Retinal pigment epithelial cell (primary cell): ENCODE data around the gene SNX25.

ENCODE experiments used
- DNase-seq: peaks from one replicate; pipeline ENCODE4 v3.0.0-alpha.2; 2010; ENCODE audit warnings: low read depth
- H3K4me3 ChIP-seq: 2 replicates; pipeline ENCODE4 v1.5.1; 2011; ENCODE audit warnings: mild to moderate bottlenecking, low read length, control low read depth, moderate library complexity
- TF ChIP-seq, protein P1 (sequence below): conservative IDR thresholded peaks from 2 replicates; pipeline ENCODE4 v1.5.1; 2011; ENCODE audit warnings: low read depth, low read length, control low read depth, inconsistent platforms

Gene SNX25

DNA sequence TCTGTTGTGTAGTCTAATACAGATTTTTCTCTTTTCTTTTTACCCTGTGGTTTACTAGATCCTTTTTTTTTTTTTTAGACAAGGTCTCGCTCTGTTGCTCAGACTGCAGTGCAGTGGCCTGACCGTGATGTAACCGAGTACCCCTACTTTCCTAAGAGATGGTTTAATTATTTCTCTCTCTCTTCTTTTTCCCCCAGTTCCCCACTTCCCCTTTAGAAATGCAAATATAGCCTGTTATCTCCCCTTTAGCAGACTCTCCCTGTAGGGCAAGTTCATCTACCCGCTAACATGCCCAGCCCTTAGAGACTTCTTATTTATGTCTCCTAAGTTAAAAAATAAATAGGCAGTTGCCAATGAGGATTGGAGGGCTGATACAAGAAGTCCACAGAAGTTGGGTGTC lies 4.5 kb downstream of the SNX25 start:
- no peak for DNase-seq
- TF ChIP-seq, protein P1, sequence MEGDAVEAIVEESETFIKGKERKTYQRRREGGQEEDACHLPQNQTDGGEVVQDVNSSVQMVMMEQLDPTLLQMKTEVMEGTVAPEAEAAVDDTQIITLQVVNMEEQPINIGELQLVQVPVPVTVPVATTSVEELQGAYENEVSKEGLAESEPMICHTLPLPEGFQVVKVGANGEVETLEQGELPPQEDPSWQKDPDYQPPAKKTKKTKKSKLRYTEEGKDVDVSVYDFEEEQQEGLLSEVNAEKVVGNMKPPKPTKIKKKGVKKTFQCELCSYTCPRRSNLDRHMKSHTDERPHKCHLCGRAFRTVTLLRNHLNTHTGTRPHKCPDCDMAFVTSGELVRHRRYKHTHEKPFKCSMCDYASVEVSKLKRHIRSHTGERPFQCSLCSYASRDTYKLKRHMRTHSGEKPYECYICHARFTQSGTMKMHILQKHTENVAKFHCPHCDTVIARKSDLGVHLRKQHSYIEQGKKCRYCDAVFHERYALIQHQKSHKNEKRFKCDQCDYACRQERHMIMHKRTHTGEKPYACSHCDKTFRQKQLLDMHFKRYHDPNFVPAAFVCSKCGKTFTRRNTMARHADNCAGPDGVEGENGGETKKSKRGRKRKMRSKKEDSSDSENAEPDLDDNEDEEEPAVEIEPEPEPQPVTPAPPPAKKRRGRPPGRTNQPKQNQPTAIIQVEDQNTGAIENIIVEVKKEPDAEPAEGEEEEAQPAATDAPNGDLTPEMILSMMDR: no peak
- H3K4me3 ChIP-seq: no peak overlapping the region

DNA sequence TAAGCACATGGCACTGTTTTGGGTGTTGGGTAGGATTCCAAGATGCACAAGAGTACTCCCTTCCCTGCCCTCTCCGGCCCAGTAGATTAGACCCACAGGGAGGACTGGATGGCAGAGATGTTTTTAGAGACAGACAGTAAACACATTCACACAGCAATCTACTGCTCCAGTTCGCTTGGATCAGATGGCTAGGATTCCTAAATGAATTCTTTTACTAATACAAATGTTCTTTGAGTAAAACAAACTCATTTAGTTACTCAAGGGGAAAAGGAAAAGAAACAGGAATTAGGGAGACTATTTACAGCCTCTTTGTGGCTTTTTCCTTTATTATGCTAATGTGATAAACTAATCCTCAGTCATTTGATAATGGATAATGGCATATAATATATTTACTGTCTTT lies 5.9 kb downstream of the SNX25 start:
- DNase-seq: no peak
- H3K4me3 ChIP-seq: no peak overlapping the region
- TF ChIP-seq, protein P1: no peak

DNA sequence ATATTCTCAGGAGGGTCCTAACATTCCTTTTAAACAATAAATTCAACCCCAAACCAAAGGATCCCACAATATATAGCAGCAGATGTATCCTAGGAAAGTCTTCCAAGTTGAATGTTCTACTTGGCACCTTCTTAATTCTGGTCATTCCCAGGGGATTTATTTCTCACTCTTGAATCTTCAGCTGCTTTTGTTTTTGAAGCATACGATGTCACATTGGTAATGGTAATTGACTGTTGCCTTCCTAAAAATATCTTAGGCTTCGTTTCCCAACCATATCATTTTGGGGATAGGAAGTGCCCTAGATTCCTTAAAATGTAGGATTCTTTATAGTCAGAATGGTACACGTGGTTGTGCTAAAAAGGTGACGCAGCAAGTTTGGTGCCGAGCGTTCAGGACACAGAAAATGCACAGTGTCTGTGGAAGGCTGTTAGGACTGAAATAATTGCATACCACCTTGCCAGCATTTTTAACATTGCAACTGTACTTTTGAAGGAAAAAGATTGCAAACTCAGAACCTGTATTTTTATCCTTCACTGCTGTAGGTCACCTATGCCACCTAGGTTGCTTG lies 8.1 kb downstream of the SNX25 start:
- no peak overlapping the region for H3K4me3 ChIP-seq
- TF ChIP-seq, protein P1: no peak
- no peak for DNase-seq

DNA sequence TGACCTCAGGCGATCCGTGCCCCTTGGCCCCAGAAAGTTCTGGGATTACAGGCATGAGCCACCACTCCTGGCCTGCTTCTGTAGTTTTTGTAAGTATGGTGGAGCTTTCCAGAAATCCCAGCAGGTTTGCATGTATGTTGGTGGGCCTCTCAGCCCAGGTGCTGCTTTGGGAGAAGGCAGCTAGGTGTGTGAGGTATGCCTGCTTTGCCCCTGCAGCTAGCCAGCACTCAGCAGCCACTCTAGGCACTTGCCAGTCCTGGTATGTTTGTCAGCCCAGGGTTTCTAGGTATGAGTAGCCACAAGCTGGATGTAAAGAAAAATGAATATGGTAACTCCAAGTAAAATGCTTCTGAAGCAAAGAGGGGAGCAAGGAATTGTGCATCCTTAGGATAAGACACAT lies 8.9 kb downstream of the SNX25 start:
- DNase-seq: no peak
- TF ChIP-seq, protein P1: no peak
- H3K4me3 ChIP-seq: no peak overlapping the region

DNA sequence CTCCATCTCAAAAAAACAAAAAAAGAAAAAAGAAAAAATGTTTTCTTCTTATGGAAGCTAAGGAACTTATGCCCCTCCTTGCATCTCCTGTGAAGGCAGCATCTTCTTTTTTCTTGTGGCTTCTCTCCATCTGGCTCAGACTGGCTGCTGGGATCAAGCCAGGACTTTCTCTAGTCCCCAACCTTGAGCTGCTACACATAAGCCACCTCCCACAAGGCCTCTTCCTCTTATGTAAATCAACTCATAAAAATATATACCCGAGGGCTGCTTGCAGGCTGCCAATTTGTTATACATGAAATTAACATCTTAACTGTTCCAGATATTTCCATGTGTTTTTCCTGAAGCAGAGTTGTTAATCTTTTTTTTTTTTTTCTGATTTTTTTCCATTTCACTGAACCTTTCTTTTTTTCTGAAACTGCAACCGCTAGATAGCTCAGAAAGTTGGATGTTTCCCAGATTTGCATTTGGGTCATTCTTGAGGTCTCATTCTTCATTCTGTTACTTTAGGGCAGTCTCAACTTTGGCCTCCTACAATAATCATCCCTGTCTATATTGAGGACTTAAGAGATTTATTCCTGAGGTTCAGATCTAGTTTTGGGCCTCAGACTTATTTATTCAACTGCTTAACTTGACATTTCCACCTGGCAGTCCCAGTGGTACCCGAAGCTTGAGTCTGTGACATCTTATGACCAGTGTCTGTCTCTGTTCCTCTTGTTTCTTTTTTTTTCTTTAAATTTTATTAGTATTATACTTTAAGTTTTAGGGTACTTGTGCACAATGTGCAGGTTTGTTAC lies 10.3 kb downstream of the SNX25 start:
- TF ChIP-seq, protein P1: no peak
- DNase-seq: no peak
- no peak overlapping the region for H3K4me3 ChIP-seq

DNA sequence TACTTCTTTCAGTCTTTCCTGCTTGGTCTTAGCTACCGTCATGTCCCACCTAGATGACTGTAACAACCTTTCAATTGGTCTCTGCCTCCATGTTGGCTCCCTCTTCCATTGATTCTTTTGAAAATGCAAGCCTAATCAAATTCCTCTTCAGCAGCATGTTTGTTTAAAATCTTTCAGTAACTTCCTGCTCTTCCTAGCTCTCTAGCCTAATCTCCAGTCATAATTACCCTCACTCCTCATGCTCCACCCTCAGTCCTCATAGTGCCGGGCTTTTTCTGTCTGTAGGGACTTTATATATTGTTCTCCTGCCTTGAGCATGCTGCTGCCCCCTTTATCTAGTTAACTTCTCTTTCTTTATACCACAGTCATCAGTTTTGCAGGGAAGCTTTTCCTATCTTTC lies 12.1 kb downstream of the SNX25 start:
- TF ChIP-seq, protein P1: no peak
- no peak overlapping the region for H3K4me3 ChIP-seq
- DNase-seq: no peak

DNA sequence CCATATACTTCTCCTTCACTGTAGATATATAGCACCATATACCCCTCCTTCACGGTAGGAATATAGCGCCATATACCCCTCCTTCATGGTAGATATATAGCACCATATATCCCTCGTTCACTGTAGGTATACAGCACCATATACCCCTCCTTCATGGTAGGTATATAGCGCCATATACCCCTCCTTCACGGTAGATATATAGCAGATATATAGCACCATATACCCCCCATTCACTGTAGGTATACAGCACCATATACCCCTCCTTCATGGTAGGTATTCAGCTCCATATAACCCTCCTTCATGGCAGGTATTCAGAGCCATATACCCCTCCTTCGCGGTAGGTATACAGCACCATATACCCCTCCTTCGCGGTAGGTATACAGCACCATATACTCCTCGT lies 12.5 kb downstream of the SNX25 start:
- no peak for DNase-seq
- H3K4me3 ChIP-seq: no peak overlapping the region
- TF ChIP-seq, protein P1: no peak
